HG03064 (cell line): ENCODE results near the gene GGT1.
"Not testable (repeated sequence)": the region's sequence is repeated elsewhere in the genome, so short reads cannot be mapped to it uniquely, and the experiment has no call there.

Experiments used
- ATAC-seq: cut with Tn5 transposase; IDR thresholded peaks from one replicate; pipeline ENCODE4 v1.9.1; 2021; ENCODE audit warnings: low read depth; ENCODE audit not compliant: unreplicated experiment

The GGT1 gene

GRCh38 chr22:24633231-24634023 lies 30.4 kb downstream of the GGT1 start:
- ATAC-seq, result not testable (repeated sequence)

GRCh38 chr22:24634776-24635389 lies 31.9 kb downstream of the GGT1 start:
- not testable (repeated sequence) for ATAC-seq

GRCh38 chr22:24636513-24636912 lies 33.5 kb downstream of the GGT1 start:
- ATAC-seq, result not testable (repeated sequence)

GRCh38 chr22:24642307-24642706 lies 39.3 kb downstream of the GGT1 start:
- not testable (repeated sequence) for ATAC-seq

- ATAC-seq, result not testable (repeated sequence)
Measured at GRCh38 chr22:24644409-24644808, 41.4 kb downstream of the GGT1 start.

- not testable (repeated sequence) for ATAC-seq
Measured at GRCh38 chr22:24645408-24646399, 42.7 kb downstream of the GGT1 start.

- ATAC-seq, result not testable (repeated sequence)
Measured at GRCh38 chr22:24646756-24647155, 43.8 kb downstream of the GGT1 start.

GRCh38 chr22:24649371-24649770 lies 46.4 kb downstream of the GGT1 start:
- not testable (repeated sequence) for ATAC-seq

- not testable (repeated sequence) for ATAC-seq
Measured at GRCh38 chr22:24650884-24651283, 47.9 kb downstream of the GGT1 start.

- not testable (repeated sequence) for ATAC-seq
Measured at GRCh38 chr22:24665395-24665794, 62.4 kb downstream of the GGT1 start.

GRCh38 chr22:24667904-24668303 lies 64.9 kb downstream of the GGT1 start:
- not testable (repeated sequence) for ATAC-seq

- ATAC-seq, result not testable (repeated sequence)
Measured at GRCh38 chr22:24672532-24672931, 69.5 kb downstream of the GGT1 start.
